Stomach (tissue), 9 donors: ENCODE measurements around the gene TAB2. TPM values are rescaled to one million over a fixed set of nuclear protein-coding genes. Genes with fewer than 3 reads are reported as not detected.

ENCODE experiments used
- DNase-seq, 2 donors: peaks; one replicate each; pipeline versions ENCODE4 v3.0.0 to v3.0.0-alpha.2; 2013 to 2019
- H3K27ac ChIP-seq, 5 donors: fragments of 200-600 bp in 4 of 5; sonication (generic) in 4 of 5; one replicate each; pipeline ENCODE4 v1.5.1; 2013 to 2019; ENCODE audit warnings: mild to moderate bottlenecking in 1 of 5, moderate library complexity in 1 of 5
- H3K27me3 ChIP-seq, 3 donors: fragments of 200-600 bp; sonication (generic); one replicate each; pipeline ENCODE4 v1.5.1; 2017 to 2019; ENCODE audit warnings: mixed run types in 1 of 3
- H3K36me3 ChIP-seq, 4 donors: fragments of 200-600 bp; sonication (generic); 1 replicate in 3 of 4; 2 replicates in 1 of 4; pipeline ENCODE4 v1.5.1; 2016 to 2019
- H3K4me1 ChIP-seq, 4 donors: fragments of 200-600 bp; sonication (generic); one replicate each; pipeline ENCODE4 v1.5.1; 2016 to 2019
- H3K4me3 ChIP-seq, 4 donors: fragments of 200-600 bp; sonication (generic) in 3 of 4; one replicate each; pipeline ENCODE4 v1.5.1; 2016 to 2019; ENCODE audit warnings: mild to moderate bottlenecking in 1 of 4
- H3K9me3 ChIP-seq, 4 donors: fragments of 200-600 bp; sonication (generic); one replicate each; pipeline ENCODE4 v1.5.1; 2016 to 2019
- EP300 ChIP-seq: sonication (generic); formaldehyde crosslinking; IDR thresholded peaks from one replicate; pipeline ENCODE4 v1.6.1; 2017; ENCODE audit warnings: antibody characterized with exemption
- POLR2A ChIP-seq, 4 donors: fragments of 450-650 bp; IDR thresholded peaks; one replicate each; pipeline ENCODE4 v1.6.1; 2016; ENCODE audit warnings: antibody characterized with exemption in 4 of 4, control low read depth in 2 of 4, mild to moderate bottlenecking in 1 of 4, moderate library complexity in 1 of 4
- POLR2AphosphoS5 ChIP-seq, 3 donors: sonication (generic); formaldehyde crosslinking; IDR thresholded peaks; one replicate each; pipeline ENCODE4 v1.6.1; 2016; ENCODE audit warnings: antibody characterized with exemption in 3 of 3
- WGBS, 5 donors: extraction: QIAGEN DNeasy Blood & Tissue Kit in 3 of 5; methylation state at CpG; one replicate each; pipeline versions ENCODE4 v1.1.5 to v1.1.7; 2013 to 2018; 5-methylcytosine and 5-hydroxymethylcytosine counted together
- intact Hi-C: fragments of 100-400 bp; cut with DNase I; formaldehyde crosslinking; loops from one replicate; pipeline ENCODE4 v1.15.1; 2023; ENCODE audit warnings: low total_unique reads
- polyA plus RNA-seq, 3 donors: library from polyadenylated mRNA; stranded (reverse); fragments of 200-250 nt; gene quantifications; one replicate each; pipeline ENCODE4 v1.2.3, GENCODE V29; 2013
- total RNA-seq, 5 donors: library from RNA; depleted of rRNA; stranded (reverse); fragments of >200 nt; gene quantifications; one replicate each; pipeline versions ENCODE4 v1.1.0 to v1.2.3, GENCODE V29; 2014 to 2016
- TF ChIP-seq, protein P1 (sequence below), 7 experiments: fragments of 450-650 bp in 4 of 7; fragments of 200-600 bp in 3 of 7; sonication (generic) in 3 of 7; IDR thresholded peaks; one replicate each; pipeline ENCODE4 v1.5.1; 2016 to 2019; ENCODE audit warnings: antibody characterized with exemption in 7 of 7, control low read depth in 2 of 7, mild to moderate bottlenecking in 1 of 7
- donor health status: healthy with polysubstance abuse.
- donor health status: Bipolar disorder and iron deficiency.
- donor health status: healthy.

Gene TAB2
- total and polyA plus RNA-seq, 8 donors: 14.1 to 119 (median 47.4) TPM

- 8 to 42% (median 17%) methylated on average over 2 of the region's 2 CpGs for WGBS, 5 donors
- no peak for DNase-seq
- H3K27me3 ChIP-seq: no peaks in the 10 kb centered on the region
- peaks cover 34 to 98% (median 67%) of the 10 kb centered on the region in 4 donors for H3K4me1 ChIP-seq
- intact Hi-C loops: no loop called here
- no peaks in the 10 kb centered on the region for H3K36me3 ChIP-seq
- no peak overlapping the region for H3K4me3 ChIP-seq
- peak overlapping the region in 3 of 5 donors; percentile 3 to 28 (median 9) for H3K27ac ChIP-seq
- TF ChIP-seq EP300 (no peak), POLR2AphosphoS5 (IDR thresholded peaks at IDR 0.05) (no peak), POLR2A (IDR thresholded peaks at IDR 0.05) (no peak)
- TF ChIP-seq, protein P1, sequence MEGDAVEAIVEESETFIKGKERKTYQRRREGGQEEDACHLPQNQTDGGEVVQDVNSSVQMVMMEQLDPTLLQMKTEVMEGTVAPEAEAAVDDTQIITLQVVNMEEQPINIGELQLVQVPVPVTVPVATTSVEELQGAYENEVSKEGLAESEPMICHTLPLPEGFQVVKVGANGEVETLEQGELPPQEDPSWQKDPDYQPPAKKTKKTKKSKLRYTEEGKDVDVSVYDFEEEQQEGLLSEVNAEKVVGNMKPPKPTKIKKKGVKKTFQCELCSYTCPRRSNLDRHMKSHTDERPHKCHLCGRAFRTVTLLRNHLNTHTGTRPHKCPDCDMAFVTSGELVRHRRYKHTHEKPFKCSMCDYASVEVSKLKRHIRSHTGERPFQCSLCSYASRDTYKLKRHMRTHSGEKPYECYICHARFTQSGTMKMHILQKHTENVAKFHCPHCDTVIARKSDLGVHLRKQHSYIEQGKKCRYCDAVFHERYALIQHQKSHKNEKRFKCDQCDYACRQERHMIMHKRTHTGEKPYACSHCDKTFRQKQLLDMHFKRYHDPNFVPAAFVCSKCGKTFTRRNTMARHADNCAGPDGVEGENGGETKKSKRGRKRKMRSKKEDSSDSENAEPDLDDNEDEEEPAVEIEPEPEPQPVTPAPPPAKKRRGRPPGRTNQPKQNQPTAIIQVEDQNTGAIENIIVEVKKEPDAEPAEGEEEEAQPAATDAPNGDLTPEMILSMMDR (IDR thresholded peaks at IDR 0.05): no peak
- H3K9me3 ChIP-seq: no peaks in the 10 kb centered on the region
Measured at GRCh38 chr6:149323353-149323752, 5.8 kb downstream of the TAB2 start.

- H3K27ac ChIP-seq: peak overlapping the region in 2 of 5 donors; percentile 3 to 9
- no peaks in the 10 kb centered on the region for H3K36me3 ChIP-seq
- H3K4me3 ChIP-seq: no peak overlapping the region
- H3K27me3 ChIP-seq: no peaks in the 10 kb centered on the region
- intact Hi-C loops: no loop called here
- WGBS, 5 donors: 24 to 46% (median 38%) methylated on average over 2 of the region's 2 CpGs
- DNase-seq: no peak
- peaks cover 29 to 99% (median 70%) of the 10 kb centered on the region in 4 donors for H3K4me1 ChIP-seq
- TF ChIP-seq POLR2A (IDR thresholded peaks at IDR 0.05) (no peak), EP300 (no peak), POLR2AphosphoS5 (IDR thresholded peaks at IDR 0.05) (no peak)
- TF ChIP-seq, protein P1 (IDR thresholded peaks at IDR 0.05): no peak
- no peaks in the 10 kb centered on the region for H3K9me3 ChIP-seq
Measured at GRCh38 chr6:149323925-149324324, 6.4 kb downstream of the TAB2 start.

- H3K36me3 ChIP-seq: no peaks in the 10 kb centered on the region
- intact Hi-C loops: no loop called here
- peak overlapping the region in 1 of 5 donors; percentile 9 for H3K27ac ChIP-seq
- no peaks in the 10 kb centered on the region for H3K9me3 ChIP-seq
- peaks cover 32 to 99% (median 70%) of the 10 kb centered on the region in 4 donors for H3K4me1 ChIP-seq
- TF ChIP-seq EP300: no peak
- DNase-seq: no peak
- no peak overlapping the region for H3K4me3 ChIP-seq
- H3K27me3 ChIP-seq: no peaks in the 10 kb centered on the region
Measured at GRCh38 chr6:149324428-149324827, 6.9 kb downstream of the TAB2 start.

- Histone ChIP-seq H3K36me3 (no peaks in the 10 kb centered on the region), H3K27me3 (no peaks in the 10 kb centered on the region), H3K4me1 (peaks cover 25 to 99% (median 64%) of the 10 kb centered on the region in 4 donors), H3K27ac (no peak overlapping the region), H3K9me3 (no peaks in the 10 kb centered on the region), H3K4me3 (no peak overlapping the region)
- DNase-seq: no peak
- intact Hi-C loops: no loop called here
- WGBS, 5 donors: 77 to 92% (median 87%) methylated on average over 3 of the region's 3 CpGs
- no peak for TF ChIP-seq EP300
- TF ChIP-seq, protein P1 (IDR thresholded peaks at IDR 0.05): no peak
- TF ChIP-seq POLR2AphosphoS5 (IDR thresholded peaks at IDR 0.05): no peak
- no peak for TF ChIP-seq POLR2A (IDR thresholded peaks at IDR 0.05)
Measured at GRCh38 chr6:149325648-149326236, 8.2 kb downstream of the TAB2 start.

GRCh38 chr6:149327638-149328037 is 10.1 kb downstream of the TAB2 start:
- Histone ChIP-seq H3K4me1 (peaks cover 29 to 100% (median 72%) of the 10 kb centered on the region in 4 donors), H3K9me3 (no peaks in the 10 kb centered on the region), H3K27me3 (no peaks in the 10 kb centered on the region), H3K4me3 (no peak overlapping the region), H3K27ac (no peak overlapping the region), H3K36me3 (no peaks in the 10 kb centered on the region)
- intact Hi-C loops: no loop called here
- no peak for DNase-seq
- TF ChIP-seq EP300: no peak
- TF ChIP-seq, protein P1 (IDR thresholded peaks at IDR 0.05): no peak
- no peak for TF ChIP-seq POLR2AphosphoS5 (IDR thresholded peaks at IDR 0.05)
- no peak for TF ChIP-seq POLR2A (IDR thresholded peaks at IDR 0.05)
- WGBS, 5 donors: 80 to 90% (median 83%) methylated on average over 2 of the region's 2 CpGs
